H1 (cell line): ENCODE data around the gene ANGPTL8. TPM values are rescaled to one million over a fixed set of nuclear protein-coding genes. Genes with fewer than 3 reads are reported as not detected.

Experiments used
- CTCF ChIA-PET: fragments of 300-600 bp; sonication (Branson Sonifier 250); formaldehyde crosslinking; loops from one replicate; lab custom pipeline; 2021; ENCODE audit not compliant: partially characterized antibody; lab: Charles Lee
- POLR2A ChIA-PET: fragments of 300-600 bp; sonication (Branson Sonifier 250); formaldehyde crosslinking; loops from one replicate; lab custom pipeline; 2021; ENCODE audit warnings: inconsistent platforms; ENCODE audit not compliant: partially characterized antibody; lab: Charles Lee
- DNase-seq, 2 experiments: peaks; one replicate each; pipeline versions ENCODE4 v3.0.0 to v3.0.0-alpha.2; 2010 to 2022; ENCODE audit warnings: low spot score in 2 of 2, low read depth in 1 of 2, mixed read lengths in 1 of 2
- FAIRE-seq: peaks from 2 replicates; lab custom pipeline; 2011; peaks lifted over from hg19 to GRCh38; lab: Jason Lieb, UNC
- H2AFZ ChIP-seq: 2 replicates; pipeline ENCODE4 v1.8.1; 2012; ENCODE audit warnings: low read length, inconsistent platforms
- H2AK5ac ChIP-seq: 2 replicates; pipeline ENCODE4 v1.6.1; 2013; ENCODE audit warnings: low read depth, low read length
- H2BK120ac ChIP-seq: replicated peaks from 2 replicates; pipeline ENCODE3; 2013; ENCODE audit warnings: low read depth, low read length, inconsistent platforms
- H2BK12ac ChIP-seq: 2 replicates; pipeline ENCODE4 v1.6.1; 2013; ENCODE audit warnings: low read depth, low read length
- H2BK15ac ChIP-seq: 2 replicates; pipeline ENCODE4 v1.6.1; 2013; ENCODE audit warnings: low read length
- H2BK20ac ChIP-seq: 2 replicates; pipeline ENCODE4 v1.6.1; 2013; ENCODE audit warnings: low read length
- H2BK5ac ChIP-seq: 2 replicates; pipeline ENCODE4 v1.6.1; 2013; ENCODE audit warnings: low read depth, low read length
- H3K14ac ChIP-seq: 2 replicates; pipeline ENCODE4 v1.6.1; 2013; ENCODE audit warnings: inconsistent platforms; ENCODE audit not compliant: insufficient read length
- H3K18ac ChIP-seq: 2 replicates; pipeline ENCODE4 v1.6.1; 2013; ENCODE audit warnings: low read length; ENCODE audit errors: extremely low read depth
- H3K23ac ChIP-seq: 2 replicates; pipeline ENCODE4 v1.6.1; 2013; ENCODE audit warnings: inconsistent platforms; ENCODE audit not compliant: insufficient read length
- H3K23me2 ChIP-seq: 2 replicates; pipeline ENCODE4 v1.6.1; 2013; ENCODE audit warnings: low read depth, low read length
- H3K27ac ChIP-seq: 2 replicates; pipeline ENCODE4 v1.6.1; 2011; ENCODE audit warnings: low read depth, low read length, inconsistent platforms
- H3K27me3 ChIP-seq, 4 experiments: replicated peaks in 1 of 4; 1 replicate in 1 of 4; 2 replicates in 3 of 4; pipeline versions ENCODE4 v1.6.1 to v1.8.1; 2011 to 2013; ENCODE audit warnings: low read length in 3 of 4, mild to moderate bottlenecking in 3 of 4, inconsistent platforms in 2 of 4, mixed read lengths in 2 of 4, moderate library complexity in 1 of 4; ENCODE audit not compliant: control insufficient read depth in 3 of 4, insufficient read depth in 3 of 4; ENCODE audit errors: extremely low read depth in 1 of 4
- H3K36me3 ChIP-seq, 4 experiments: 2 replicates each; pipeline versions ENCODE4 v1.6.1 to v1.8.1; 2011 to 2013; ENCODE audit warnings: mild to moderate bottlenecking in 4 of 4, low read length in 3 of 4, moderate library complexity in 2 of 4, control low read depth in 1 of 4, inconsistent platforms in 1 of 4; ENCODE audit not compliant: insufficient read depth in 4 of 4, control insufficient read depth in 2 of 4
- H3K4ac ChIP-seq: replicated peaks from 2 replicates; pipeline ENCODE3; 2013; ENCODE audit warnings: low read length, low read depth, mixed read lengths, inconsistent platforms; ENCODE audit not compliant: insufficient read length
- H3K4me1 ChIP-seq, 4 experiments: replicated peaks in 1 of 4; 1 replicate in 1 of 4; 2 replicates in 3 of 4; pipeline versions ENCODE4 v1.6.1 to v1.8.1; 2011 to 2013; ENCODE audit warnings: low read length in 3 of 4, inconsistent platforms in 2 of 4, mixed read lengths in 1 of 4; ENCODE audit not compliant: insufficient read depth in 4 of 4, control insufficient read depth in 3 of 4
- H3K4me2 ChIP-seq, 2 experiments: 2 replicates each; pipeline versions ENCODE4 v1.6.1 to v1.8.1; 2011 to 2013; ENCODE audit warnings: low read depth in 2 of 2, low read length in 2 of 2, control low read depth in 1 of 2, inconsistent platforms in 1 of 2, mild to moderate bottlenecking in 1 of 2; ENCODE audit not compliant: insufficient read depth in 1 of 2
- H3K4me3 ChIP-seq, 4 experiments: fragments of 200-600, 300-600 bp in 1 of 4; sonication (generic), shearing (Covaris generic), sonication (Bioruptor Twin) in 1 of 4; 2 replicates each; pipeline versions ENCODE4 v1.5.1 to v1.8.1; 2011 to 2016; ENCODE audit warnings: low read length in 4 of 4, low read depth in 3 of 4, control low read depth in 2 of 4, inconsistent platforms in 2 of 4, mild to moderate bottlenecking in 2 of 4, mixed read lengths in 1 of 4, moderate library complexity in 1 of 4; ENCODE audit not compliant: insufficient read depth in 2 of 4; ENCODE audit errors: extremely low read depth in 1 of 4
- H3K56ac ChIP-seq: replicated peaks from 2 replicates; pipeline ENCODE3; 2013; ENCODE audit warnings: low read depth, mild to moderate bottlenecking, mixed read lengths, low read length, inconsistent platforms; ENCODE audit not compliant: insufficient read length
- H3K79me1 ChIP-seq: 2 replicates; pipeline ENCODE4 v1.6.1; 2013; ENCODE audit warnings: low read depth, low read length, control low read depth
- H3K79me2 ChIP-seq, 2 experiments: 2 replicates each; pipeline versions ENCODE4 v1.6.1 to v1.8.1; 2012 to 2013; ENCODE audit warnings: low read length in 2 of 2, mild to moderate bottlenecking in 2 of 2, inconsistent platforms in 1 of 2; ENCODE audit not compliant: insufficient read depth in 2 of 2, control insufficient read depth in 1 of 2
- H3K9ac ChIP-seq, 4 experiments: replicated peaks in 1 of 4; 1 replicate in 1 of 4; 2 replicates in 3 of 4; pipeline versions ENCODE4 v1.6.1 to v1.8.1; 2011 to 2013; ENCODE audit warnings: low read depth in 3 of 4, low read length in 3 of 4, control low read depth in 2 of 4, mild to moderate bottlenecking in 2 of 4, moderate library complexity in 2 of 4, inconsistent platforms in 1 of 4; ENCODE audit errors: extremely low read depth in 1 of 4
- H3K9me3 ChIP-seq, 2 experiments: 2 replicates each; pipeline versions ENCODE4 v1.6.1 to v1.8.1; 2012 to 2013; ENCODE audit warnings: mild to moderate bottlenecking in 2 of 2, moderate library complexity in 2 of 2, control low read depth in 1 of 2, inconsistent platforms in 1 of 2, low read depth in 1 of 2, low read length in 1 of 2, mixed read lengths in 1 of 2; ENCODE audit not compliant: insufficient read depth in 2 of 2
- H4K20me1 ChIP-seq, 2 experiments: replicated peaks in 1 of 2; 2 replicates each; pipeline versions ENCODE3 to v1.8.1; 2011 to 2013; ENCODE audit warnings: inconsistent platforms in 2 of 2, low read length in 2 of 2, mild to moderate bottlenecking in 1 of 2; ENCODE audit not compliant: insufficient read depth in 2 of 2, control insufficient read depth in 1 of 2
- H4K5ac ChIP-seq: 2 replicates; pipeline ENCODE4 v1.6.1; 2013; ENCODE audit warnings: low read length, low read depth, mixed read lengths, inconsistent platforms; ENCODE audit not compliant: insufficient read length
- H4K8ac ChIP-seq: 2 replicates; pipeline ENCODE4 v1.8.0; 2013; ENCODE audit warnings: mild to moderate bottlenecking, moderate library complexity, low read length, inconsistent platforms; ENCODE audit not compliant: insufficient read depth; ENCODE audit errors: extremely low read depth
- H4K91ac ChIP-seq: replicated peaks from 2 replicates; pipeline ENCODE3; 2013; ENCODE audit warnings: low read length, mixed read lengths, inconsistent platforms; ENCODE audit not compliant: insufficient read length
- CBX8 ChIP-seq: fragments of 300-800, 300-1000 bp; sonication (generic); IDR thresholded peaks from 2 replicates; pipeline ENCODE4 v1.7.1; 2016; ENCODE audit warnings: low read depth, low read length, borderline replicate concordance
- CHD1 ChIP-seq: IDR thresholded peaks from 2 replicates; pipeline ENCODE4 v1.6.1; 2012; ENCODE audit warnings: low read depth, low read length, improper control_type of control experiment
- GABPA ChIP-seq: IDR thresholded peaks from 2 replicates; pipeline ENCODE4 v1.6.1; 2011; ENCODE audit warnings: mild to moderate bottlenecking, low read length, moderate library complexity, borderline replicate concordance; ENCODE audit not compliant: insufficient read depth
- JUND ChIP-seq: IDR thresholded peaks from 2 replicates; pipeline ENCODE4 v1.6.1; 2011; ENCODE audit warnings: mild to moderate bottlenecking, improper control_type of control experiment, low read length
- NANOG ChIP-seq: IDR thresholded peaks from 2 replicates; pipeline ENCODE4 v1.6.1; 2011; ENCODE audit warnings: low read length, low read depth, mild to moderate bottlenecking, inconsistent platforms; ENCODE audit not compliant: insufficient read depth, poor library complexity, severe bottlenecking
- SIX5 ChIP-seq: IDR thresholded peaks from 2 replicates; pipeline ENCODE4 v1.6.1; 2011; ENCODE audit warnings: mild to moderate bottlenecking, low read depth, low read length
- SP2 ChIP-seq: IDR thresholded peaks from 2 replicates; pipeline ENCODE4 v1.6.1; 2012; ENCODE audit warnings: mild to moderate bottlenecking, low read length, inconsistent platforms
- WGBS, 2 experiments: shearing (Covaris generic) in 1 of 2; methylation state at CpG; one replicate each; pipeline versions ENCODE4 v1.1.6 to v1.1.7; 2013 to 2015; ENCODE audit warnings: low lambda C conversion rate in 2 of 2, mixed read lengths in 2 of 2, inconsistent platforms in 1 of 2, low coverage in 1 of 2, missing lambda C conversion rate in 1 of 2; ENCODE audit not compliant: insufficient replicate concordance in 2 of 2, insufficient coverage in 1 of 2, insufficient read length in 1 of 2; ENCODE audit errors: extremely low coverage in 1 of 2, missing lambda C conversion rate in 1 of 2; 5-methylcytosine and 5-hydroxymethylcytosine counted together
- polyA plus RNA-seq, 7 experiments: library from polyadenylated mRNA; depleted of rRNA in 3 of 7; stranded (reverse) in 5 of 7; unstranded in 2 of 7; fragments of >200 nt in 5 of 7; fragments of 200-250 nt in 2 of 7; gene quantifications; 1 replicate in 5 of 7; 2 replicates in 1 of 7; 4 replicates in 1 of 7; pipeline versions ENCODE4 v1.2.1 to v1.2.3, GENCODE V29; 2011 to 2013; ENCODE audit warnings: missing spikeins in 2 of 7, mixed read lengths in 2 of 7
- total RNA-seq: library from RNA; stranded (reverse); fragmentation: NEBNext Ultra II Directional; extraction: Animal tissue kit (Norgen Biotek cat#: 25700); gene quantifications from 2 replicates; pipeline ENCODE4 v1.2.1, GENCODE V29; 2021
- TF ChIP-seq, protein P1 (sequence below): IDR thresholded peaks from 2 replicates; pipeline ENCODE4 v1.6.1; 2011; ENCODE audit warnings: low read length, improper control_type of control experiment
- TF ChIP-seq, protein P2 (sequence below): IDR thresholded peaks from 2 replicates; pipeline ENCODE4 v1.6.1; 2012; ENCODE audit warnings: inconsistent platforms

ANGPTL8 gene
- total and polyA plus RNA-seq, 2 of the 8 experiments (the other 6 are each of a cell fraction or from before 2014, with no cell fraction given) = not detected

DNA sequence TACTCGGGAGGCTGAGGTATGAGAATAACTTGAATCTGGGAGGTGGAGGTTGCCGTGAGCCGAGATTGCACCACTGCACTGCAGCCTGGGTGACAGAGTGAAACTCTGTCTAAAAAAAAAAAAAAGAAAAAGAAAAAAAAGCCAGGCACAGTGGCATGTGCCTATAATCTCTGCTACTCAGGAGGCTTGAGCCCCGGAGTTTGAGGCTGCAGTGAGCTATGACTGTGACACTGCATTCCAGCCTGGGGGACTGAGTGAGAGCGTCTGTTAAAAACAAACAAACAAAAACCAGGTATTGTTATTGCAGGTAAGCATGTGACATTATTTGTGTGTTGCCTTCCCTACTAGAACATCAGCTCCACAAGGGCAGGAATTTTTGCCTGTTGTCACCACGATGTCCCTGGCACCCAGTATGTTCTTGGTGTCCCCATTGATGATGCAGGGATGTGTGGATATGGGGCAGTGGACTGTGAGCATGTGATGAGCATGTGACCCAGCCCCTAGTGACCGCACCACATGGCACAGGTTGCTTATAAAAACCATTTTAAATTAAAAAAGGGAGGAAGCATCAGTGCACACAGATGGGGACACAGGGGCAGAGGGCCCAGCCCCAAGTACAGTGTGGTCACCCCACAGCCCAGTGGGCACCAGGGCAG is 40.5 kb upstream of the ANGPTL8 start:
- 84% methylated on average over 7 of the region's 7 CpGs; no CpG with 5 or more reads in 1 of the 2 experiments for WGBS, 2 experiments
- 0 out of 2 replicates have a peak overlapping the region, but pooled peaks have one; percentile 53 for H2BK15ac ChIP-seq
- peak overlapping the region; percentile 40; the same call in 1 of the 2 replicates for H2BK5ac ChIP-seq
- no peak overlapping the region; the same call in 1 of the 2 replicates for H2AK5ac ChIP-seq
- peaks cover 6% of the 10 kb centered on the region; the same call in 1 of the 2 replicates for H3K23me2 ChIP-seq
- no peak overlapping the region for H3K27ac ChIP-seq
- H3K4me3 ChIP-seq = no peak overlapping the region
- H2BK20ac ChIP-seq = 0 out of 2 replicates have a peak overlapping the region, but pooled peaks have one; percentile 48
- peak overlapping the region; percentile 68; the same call in 1 of the 2 replicates for H2BK12ac ChIP-seq
- H4K8ac ChIP-seq = no peak overlapping the region
- CTCF ChIA-PET = interaction anchor here (0.7 to 1.7 kb wide), 4 partner anchors 11 to 95 kb away, joined by 3 to 6 read pairs (median 4); no protein-coding TSS in a partner anchor
- peaks cover 0 to 10% (median 2%) of the 10 kb centered on the region in 4 experiments; a peak in 3 of 8 replicates for H3K36me3 ChIP-seq
- no peak overlapping the region for H3K23ac ChIP-seq
- no peak overlapping the region for H2BK120ac ChIP-seq
- H2AFZ ChIP-seq = no peak overlapping the region
- DNase-seq (no peak), FAIRE-seq (no peak)
- no peak overlapping the region for H3K4ac ChIP-seq
- no peak overlapping the region for H3K14ac ChIP-seq
- H3K9me3 ChIP-seq = no peaks in the 10 kb centered on the region
- H3K4me2 ChIP-seq = no peak overlapping the region
- H3K27me3 ChIP-seq = no peaks in the 10 kb centered on the region
- no peak overlapping the region for H3K9ac ChIP-seq
- no peaks in the 10 kb centered on the region; the same call in 1 of the 2 replicates for H3K79me1 ChIP-seq
- no peak overlapping the region for H4K5ac ChIP-seq
- H3K18ac ChIP-seq = no peak overlapping the region
- H4K91ac ChIP-seq = no peak overlapping the region
- H4K20me1 ChIP-seq = no peaks in the 10 kb centered on the region
- no peak for TF ChIP-seq CHD1
- no peak for TF ChIP-seq GABPA
- TF ChIP-seq CBX8 = no peak
- no peak for TF ChIP-seq JUND
- TF ChIP-seq SP2 = no peak
- TF ChIP-seq NANOG = no peak
- no peak for TF ChIP-seq SIX5
- TF ChIP-seq, protein P1, sequence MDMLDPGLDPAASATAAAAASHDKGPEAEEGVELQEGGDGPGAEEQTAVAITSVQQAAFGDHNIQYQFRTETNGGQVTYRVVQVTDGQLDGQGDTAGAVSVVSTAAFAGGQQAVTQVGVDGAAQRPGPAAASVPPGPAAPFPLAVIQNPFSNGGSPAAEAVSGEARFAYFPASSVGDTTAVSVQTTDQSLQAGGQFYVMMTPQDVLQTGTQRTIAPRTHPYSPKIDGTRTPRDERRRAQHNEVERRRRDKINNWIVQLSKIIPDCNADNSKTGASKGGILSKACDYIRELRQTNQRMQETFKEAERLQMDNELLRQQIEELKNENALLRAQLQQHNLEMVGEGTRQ = 0 out of 2 replicates have a peak, but pooled peaks have one; percentile 21
- TF ChIP-seq, protein P2, sequence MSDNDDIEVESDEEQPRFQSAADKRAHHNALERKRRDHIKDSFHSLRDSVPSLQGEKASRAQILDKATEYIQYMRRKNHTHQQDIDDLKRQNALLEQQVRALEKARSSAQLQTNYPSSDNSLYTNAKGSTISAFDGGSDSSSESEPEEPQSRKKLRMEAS = no peak
- H3K79me2 ChIP-seq = no peaks in the 10 kb centered on the region
- POLR2A ChIA-PET = interaction anchor here (0.9 to 2.0 kb wide), 3 partner anchors 9 to 43 kb away, joined by 3 to 4 read pairs (median 4); partner anchors contain the start of gene SPC24
- H3K56ac ChIP-seq = no peak overlapping the region
- H3K4me1 ChIP-seq = peaks cover 0 to 3% (median 2%) of the 10 kb centered on the region in 4 experiments; a peak in 4 of 7 replicates
